Stimulated activated CD8-positive, alpha-beta memory T cell treated with anti-CD3 and anti-CD28 coated beads, Interleukin-15, amount 100 ng/mL, for 24 hours (primary cell): ENCODE measurements around the gene PET100.

Source experiments
- DNase-seq: peaks from one replicate; pipeline ENCODE4 v3.0.0-alpha.2; 2020; ENCODE audit warnings: low read depth

Gene PET100

DNA sequence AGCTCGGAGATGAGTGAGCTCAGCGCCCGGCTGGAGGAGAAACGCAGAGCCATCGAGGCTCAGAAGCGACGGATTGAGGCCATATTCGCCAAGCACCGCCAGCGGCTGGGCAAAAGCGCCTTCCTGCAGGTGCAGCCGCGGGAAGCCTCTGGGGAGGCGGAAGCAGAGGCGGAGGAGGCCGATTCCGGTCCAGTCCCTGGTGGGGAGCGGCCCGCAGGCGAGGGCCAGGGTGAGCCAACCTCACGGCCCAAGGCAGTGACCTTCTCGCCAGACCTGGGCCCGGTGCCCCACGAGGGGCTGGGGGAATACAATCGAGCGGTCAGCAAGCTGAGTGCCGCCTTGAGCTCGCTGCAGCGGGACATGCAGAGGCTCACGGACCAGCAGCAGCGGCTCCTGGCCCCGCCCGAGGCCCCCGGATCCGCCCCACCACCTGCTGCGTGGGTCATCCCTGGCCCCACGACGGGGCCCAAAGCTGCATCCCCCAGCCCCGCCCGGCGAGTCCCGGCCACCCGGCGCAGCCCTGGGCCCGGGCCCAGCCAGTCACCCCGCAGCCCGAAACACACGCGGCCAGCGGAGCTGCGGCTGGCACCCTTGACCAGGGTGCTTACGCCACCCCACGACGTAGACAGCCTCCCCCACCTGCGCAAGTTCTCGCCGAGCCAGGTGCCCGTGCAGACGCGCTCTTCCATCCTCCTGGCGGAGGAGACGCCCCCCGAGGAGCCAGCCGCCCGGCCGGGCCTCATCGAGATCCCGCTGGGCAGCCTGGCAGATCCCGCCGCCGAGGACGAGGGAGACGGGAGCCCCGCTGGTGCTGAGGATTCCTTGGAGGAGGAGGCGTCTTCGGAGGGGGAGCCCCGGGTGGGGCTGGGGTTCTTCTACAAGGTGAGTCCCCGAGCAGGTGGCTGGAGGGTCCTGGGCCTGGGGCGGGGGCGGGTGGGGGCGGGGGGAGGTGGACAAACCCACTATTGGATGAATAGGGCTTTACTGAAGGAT lies 17.0 kb upstream of the PET100 start:
- no peak for DNase-seq

DNA sequence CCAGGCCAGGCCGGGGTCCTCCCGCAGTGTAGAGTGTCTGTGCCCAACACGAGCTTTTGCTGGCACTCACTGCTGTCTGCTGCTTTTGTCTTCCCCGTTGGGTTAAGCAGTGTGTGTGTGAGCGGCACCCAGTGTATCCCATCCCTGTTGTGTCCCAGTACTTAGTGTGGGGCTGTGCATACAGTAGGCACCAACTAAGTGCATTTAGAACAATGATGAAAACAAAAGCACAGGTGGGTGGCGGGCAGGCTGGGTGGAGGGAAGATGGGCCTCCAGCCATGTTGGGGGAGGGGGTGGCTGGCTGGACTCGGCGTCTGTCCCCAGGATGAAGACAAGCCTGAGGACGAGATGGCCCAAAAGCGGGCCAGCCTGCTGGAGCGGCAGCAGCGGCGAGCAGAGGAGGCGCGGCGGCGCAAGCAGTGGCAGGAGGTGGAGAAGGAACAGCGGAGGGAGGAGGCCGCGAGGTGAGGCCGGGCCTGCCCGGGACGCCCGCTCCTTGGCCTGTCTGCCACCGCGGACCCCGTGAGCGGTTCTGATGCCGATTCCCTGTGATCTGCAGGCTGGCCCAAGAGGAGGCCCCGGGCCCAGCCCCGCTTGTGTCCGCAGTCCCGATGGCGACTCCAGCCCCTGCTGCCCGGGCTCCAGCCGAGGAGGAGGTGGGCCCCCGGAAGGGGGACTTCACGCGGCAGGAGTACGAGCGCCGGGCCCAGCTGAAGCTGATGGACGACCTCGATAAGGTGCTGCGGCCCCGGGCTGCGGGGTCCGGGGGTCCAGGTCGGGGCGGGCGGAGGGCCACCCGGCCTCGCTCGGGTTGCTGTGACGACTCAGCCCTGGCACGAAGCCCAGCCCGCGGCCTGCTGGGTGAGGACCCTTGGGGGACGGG lies 14.5 kb upstream of the PET100 start:
- no peak for DNase-seq

DNA sequence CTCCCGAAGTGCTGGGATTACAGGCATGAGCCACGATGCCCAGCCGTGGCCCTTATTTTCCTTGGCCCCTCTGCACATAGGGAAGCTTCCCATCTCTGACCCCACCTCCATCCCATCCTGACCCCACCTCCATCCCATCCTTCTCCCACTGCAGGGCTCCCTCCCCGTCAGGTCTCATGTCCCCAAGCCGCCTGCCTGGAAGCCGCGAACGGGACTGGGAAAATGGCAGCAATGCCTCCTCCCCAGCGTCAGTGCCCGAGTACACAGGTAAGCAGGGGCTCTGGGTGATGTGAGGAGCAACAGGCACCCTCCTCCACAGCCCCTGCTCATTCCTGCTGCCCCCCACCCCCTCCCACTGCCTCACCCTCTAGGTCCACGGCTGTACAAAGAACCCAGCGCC lies 12.4 kb upstream of the PET100 start:
- DNase-seq = no peak

DNA sequence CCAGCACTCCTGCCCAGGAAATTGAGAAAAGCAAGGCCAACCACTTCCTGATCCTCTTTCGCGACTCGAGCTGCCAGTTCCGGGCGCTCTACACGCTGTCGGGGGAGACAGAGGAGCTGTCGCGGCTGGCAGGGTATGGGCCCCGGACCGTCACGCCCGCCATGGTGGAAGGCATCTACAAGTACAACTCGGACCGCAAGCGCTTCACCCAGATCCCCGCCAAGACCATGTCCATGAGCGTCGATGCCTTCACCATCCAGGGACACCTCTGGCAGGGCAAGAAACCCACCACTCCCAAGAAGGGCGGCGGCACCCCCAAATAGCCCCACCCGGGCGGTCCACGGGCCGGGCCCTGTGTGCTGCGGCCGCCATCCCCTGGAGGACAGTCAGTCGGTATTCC lies 11.9 kb upstream of the PET100 start:
- no peak for DNase-seq

DNA sequence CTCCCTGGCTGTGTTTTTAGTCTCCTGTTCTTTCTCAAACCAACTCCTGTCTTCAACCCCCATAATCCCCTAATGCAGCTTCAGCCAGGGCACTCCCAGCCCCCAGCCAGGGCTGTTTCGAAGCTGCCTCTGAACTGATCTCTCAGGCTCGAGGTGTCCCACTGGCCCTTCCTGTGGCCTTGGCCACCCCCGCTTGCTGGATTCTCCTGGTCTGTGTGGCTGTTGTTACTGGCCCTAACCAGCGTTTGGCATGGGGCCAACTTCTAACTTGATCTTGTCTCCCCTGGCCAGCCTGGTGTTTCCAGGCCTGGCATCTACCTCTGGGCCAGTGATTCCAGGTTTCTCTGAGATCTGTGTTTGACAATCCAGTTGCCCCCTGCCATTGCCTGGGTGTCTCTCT lies 11.2 kb upstream of the PET100 start:
- DNase-seq = no peak

DNA sequence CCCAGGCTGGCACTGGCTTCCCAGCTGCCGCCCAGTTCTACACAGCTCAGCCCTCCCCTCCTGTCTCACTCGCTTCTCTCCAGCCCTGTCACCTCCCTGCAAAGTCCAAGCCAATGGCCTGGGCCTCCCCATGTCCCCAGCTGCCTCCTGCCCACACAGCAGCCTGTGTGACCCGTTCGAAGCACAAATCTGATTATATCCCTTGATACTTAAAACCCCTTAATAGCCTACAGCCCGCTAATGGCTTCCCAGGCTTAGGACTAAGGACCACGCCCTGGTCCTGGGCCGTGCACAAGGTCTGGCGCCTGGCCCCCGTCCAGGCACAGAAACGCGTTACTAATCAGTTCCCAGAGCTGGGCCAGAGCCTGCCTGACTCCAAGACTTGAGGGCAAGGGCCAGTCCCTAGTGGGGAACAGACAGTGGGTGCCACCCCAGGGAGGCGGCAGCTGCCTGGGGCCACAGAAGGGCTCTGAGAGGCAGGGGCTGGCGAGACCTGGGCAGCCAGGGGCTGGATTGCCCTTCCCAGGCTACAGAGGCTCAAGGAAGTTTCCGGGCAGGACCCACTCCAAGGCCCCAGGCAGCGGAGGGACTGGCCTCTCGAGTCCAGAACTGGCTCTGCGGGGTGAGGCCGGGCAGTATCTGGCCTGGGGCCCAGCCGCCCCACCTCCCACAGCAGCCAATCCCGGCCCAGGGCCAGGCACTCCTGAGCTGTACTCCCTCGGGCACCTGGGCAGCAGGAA lies 10.7 kb upstream of the PET100 start:
- no peak for DNase-seq

DNA sequence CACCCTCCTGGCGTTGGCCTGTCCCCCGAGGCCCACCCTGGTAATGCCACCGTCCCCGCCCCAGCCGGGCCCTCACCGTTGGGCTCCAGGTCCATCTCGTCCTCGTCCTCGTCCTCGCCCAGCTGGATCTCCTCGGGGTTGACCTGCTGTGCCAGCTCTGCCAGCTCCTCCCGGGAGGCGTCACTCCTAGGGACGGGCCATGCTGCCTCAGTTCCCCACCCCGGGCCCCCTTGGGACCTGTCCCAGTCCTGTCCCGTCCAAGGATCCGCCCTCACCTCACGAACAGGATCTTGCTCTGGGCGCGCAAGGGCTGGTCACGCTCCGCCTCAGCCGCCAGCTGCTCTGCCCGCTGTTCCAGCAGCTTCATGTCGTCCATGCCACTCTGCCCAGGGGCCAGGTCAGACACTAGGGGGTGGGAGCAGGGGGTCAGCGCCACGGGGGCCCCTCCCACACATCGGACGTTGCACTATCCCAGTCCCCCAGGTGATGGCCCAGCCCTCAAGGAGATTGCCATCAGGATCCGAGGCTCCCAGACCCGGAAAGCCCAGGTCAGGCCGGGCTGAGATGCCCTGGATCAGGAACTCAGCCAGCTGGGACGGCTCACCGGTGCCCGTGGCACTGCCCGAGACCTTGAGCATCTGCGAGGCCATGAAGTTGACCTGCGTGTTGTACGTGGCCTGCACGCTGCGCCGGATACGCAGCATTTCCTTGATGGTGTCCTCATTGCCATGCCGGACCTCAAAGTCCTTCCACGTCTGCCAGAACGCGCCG lies 9.7 kb upstream of the PET100 start:
- DNase-seq = no peak

DNA sequence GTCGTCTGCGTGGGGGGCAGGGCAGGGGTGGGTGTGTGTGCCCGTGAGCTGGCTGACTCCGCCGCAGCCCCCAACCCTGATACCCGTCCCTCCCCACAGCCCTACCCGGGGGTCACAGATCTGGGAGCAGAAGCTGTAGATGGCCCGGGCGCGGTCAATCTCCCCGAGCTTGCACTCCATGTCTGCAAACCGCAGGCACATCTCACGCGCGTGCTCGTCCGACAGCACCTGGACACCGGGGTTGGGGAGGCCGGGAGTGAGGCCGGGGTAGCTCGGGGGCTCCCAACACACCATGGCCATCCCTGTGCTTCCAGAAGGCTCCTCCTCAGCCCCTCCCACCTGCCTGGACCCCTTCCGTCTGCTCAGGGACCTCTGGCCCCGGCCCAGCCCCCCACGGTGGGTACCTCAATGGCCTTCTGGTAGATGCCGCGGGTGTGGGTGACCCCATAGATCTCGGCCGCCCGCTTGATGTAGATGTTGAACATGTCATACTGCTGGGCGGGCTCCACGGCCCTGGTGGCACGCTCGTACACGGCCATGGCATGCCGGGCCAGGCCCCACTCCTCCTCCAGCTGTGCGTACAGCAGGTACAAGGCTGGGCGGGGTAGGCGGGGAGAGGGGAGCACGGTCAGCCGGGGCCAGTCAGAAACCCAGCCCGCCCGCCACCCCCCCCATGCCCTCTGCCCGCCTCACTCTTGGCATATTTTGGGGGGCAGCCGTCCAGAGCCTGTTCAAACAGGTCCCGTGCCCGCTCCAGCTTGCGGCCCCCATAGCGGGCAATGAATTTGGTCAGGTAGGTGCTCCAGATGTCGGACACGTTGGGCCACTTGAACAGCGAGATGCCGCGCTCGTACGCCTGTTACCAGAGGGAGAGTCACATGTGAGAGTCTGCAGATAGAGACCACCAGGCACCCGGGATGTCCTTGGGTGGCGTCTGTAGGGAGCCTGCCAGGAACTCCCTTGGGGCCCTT lies 8.9 kb upstream of the PET100 start:
- no peak for DNase-seq

DNA sequence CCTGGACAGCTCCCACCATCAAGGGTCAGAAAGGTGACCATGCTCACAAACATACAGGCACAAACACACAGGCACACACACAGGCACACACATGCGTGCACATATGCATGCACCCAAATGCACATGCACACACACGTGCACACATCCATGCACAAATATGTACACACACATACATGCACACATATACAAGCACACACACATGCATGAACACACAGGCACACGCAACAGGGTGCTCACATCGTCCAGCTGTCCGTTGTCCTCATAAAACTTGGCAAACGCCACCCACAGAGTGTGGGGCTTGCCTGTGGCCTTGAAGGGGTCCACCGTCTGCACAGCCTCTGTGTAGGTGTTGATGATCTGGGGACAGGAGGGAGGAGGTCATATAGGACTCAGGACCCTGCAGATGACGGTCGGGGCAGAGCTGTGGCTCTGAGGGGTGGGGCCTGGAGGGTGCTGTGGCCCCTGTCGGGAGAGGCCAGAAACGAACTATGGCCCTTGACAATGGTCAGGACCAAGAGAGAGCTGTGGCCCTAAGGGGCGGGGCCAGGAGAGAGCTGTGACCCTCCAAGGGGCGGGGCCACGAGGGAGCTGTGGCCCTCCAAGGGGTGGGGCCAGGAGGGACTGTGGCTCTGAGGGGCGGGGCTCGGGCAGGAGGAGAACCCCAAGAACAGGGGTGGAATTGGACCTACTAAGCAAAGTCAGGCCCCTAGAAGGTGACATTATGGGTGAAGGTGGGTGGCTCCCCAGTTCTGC lies 6.5 kb upstream of the PET100 start:
- no peak for DNase-seq

DNA sequence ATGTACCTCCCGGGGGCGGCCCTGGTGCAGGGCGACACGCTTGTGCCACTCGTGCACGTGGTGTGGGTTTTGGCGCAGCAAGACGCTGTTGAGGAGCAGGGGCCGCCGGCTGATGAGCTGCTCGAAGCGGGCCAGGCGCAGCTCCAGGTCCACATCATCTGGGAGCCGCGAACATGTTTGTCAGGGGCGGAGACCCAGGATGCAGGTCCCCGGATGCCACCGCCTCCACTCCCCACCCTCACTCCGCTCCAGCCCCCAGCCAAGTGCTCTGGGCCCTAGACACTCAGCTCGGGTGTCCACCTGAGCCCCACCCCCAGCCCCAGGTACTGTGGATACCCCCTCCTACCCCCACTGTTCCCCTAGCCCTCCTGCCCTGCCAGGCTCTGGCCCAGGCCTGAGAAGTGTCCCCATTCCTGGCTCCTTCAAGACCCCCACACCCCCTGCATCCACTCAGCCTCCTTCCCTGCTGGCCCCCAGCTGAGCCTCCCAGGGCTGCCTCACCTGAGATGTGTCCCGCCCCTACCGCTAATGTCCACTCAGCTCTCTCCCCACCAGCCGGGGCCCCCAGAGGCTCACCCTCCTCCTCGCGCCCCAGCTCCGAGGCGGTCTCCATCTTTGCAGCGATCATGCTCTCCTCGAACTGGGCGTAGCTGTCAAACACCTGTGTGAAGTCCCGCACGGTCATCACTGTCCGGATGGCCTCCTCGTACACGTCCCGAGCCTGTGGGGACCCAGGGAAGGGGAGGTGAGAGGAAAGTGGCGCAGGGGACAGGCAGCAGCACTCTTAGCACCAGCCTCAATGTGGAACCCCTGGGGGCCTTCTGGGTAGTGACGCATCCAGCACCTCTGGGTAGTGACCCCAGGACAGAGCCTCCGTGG lies 5.6 kb upstream of the PET100 start:
- DNase-seq = no peak

DNA sequence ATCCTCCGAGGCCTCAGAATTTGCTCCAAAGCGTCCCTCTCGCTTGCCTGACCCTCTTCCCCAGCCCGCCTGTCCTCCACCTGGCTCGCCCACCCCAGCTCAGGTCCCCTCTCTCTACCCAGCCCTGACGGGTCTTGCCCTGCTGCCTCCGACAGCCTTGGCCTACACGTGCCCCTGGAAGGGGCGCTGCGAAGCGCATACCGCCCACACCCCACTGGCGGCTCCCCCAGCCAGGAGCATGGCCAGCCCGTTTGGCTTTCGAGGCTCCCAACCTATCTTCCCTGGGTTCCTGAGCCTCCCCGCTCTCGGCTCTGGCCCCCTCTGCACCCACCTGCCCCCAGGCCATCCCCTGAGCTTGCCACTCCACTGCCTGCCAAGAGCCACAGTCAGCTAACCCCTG lies 4.8 kb upstream of the PET100 start:
- no peak for DNase-seq

DNA sequence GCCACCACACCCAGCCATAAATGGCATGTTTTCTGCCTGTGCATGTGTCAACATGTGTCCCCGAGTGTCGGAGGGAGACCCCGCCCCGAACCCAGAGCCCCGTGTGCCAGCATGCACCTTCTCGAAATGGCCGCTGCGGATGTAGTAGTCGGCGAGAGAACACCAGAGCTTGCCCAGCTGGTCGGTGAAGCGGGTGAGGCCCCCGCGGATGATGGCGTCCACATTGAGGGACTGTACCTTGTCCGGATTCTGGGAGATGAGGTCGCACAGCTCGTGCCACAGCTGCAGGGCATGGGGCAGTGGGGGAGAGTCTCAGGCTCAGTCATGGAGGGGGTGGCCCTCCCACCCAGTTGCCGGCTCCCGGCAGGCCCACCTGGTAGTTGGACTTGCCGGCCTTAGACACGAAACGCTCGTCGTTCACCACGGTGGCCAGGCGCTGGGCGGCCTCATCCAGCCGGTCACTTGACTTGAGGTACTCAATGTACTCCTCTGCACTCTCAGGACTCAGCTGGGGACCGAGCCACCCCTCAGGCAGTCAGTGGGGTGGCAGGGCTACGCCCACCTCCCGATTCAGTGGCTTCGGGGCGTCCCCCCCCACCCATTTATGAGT lies 3.7 kb upstream of the PET100 start:
- DNase-seq = no peak

DNA sequence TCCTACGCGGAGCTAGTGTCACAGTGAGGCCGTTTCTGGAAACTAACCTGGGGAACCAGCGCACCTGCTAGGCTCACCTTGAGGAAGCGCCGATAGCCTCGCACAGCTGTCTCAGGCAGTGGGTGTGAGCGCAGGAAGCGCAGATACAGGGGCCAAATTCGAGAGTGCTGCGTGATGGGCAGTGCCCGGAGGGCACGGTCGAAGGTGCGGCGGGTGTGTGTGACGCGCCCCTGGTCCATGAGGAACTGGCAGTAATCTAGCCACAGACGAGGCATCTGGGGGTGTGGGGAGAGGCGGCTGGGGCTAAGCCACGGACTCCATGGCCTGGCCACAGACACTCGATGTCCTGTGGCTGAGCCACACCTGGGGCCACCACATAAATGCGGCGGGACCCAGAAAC lies 2.4 kb upstream of the PET100 start:
- no peak for DNase-seq

DNA sequence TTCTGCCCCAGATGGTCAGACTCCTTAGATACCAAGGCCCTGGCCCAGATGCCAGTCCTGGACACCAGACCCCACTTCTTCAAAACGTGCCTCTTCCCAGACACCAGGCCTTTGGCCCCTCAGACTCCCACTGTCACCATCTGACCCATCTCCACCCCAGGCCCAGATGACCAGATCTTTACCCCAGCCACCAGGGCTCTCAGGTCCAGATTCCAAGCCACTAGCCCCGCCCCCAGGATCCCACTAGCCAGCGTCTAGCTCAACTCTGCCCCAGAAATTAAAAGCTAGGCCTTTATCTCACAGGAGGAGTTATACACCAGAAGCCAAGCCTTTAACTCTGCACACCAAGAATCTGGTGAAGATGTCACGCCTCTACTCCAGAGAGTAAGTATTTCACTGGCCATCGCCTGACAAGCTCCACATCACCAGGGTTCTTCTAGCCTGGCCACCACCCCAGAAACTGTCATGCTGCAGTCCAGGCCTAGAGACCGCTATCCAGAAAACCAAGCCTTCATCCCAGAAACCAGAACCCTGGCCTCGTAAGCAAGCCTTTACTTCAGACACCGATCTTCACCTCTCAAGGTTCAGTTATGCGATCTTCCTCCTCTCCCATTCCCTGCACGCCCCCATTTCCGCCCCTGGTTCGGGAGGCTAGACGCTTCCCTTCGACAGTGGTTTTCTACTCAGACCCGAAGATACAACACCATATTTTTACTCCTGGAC lies 843 bp upstream of the PET100 start:
- no peak for DNase-seq

DNA sequence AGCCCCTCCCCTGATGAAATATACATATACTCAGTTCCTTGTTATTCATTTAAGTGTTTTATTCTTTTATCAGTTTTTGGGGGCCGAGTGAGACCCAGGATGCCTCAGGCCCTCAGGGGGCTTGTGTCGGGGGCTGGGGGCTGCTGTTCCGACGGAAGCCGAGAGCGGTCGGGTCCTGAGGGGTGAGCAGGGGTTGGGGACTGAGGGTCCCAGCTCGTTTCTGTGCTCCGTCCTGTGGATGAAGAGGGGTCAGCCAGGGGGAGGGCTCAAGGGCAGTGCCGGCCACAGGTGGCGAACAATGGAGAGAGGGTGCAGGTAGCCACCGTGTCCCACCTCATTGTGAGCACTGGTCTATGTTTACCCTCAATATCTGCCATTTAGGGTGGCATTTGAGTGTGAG lies 2.0 kb downstream of the PET100 start:
- no peak for DNase-seq

DNA sequence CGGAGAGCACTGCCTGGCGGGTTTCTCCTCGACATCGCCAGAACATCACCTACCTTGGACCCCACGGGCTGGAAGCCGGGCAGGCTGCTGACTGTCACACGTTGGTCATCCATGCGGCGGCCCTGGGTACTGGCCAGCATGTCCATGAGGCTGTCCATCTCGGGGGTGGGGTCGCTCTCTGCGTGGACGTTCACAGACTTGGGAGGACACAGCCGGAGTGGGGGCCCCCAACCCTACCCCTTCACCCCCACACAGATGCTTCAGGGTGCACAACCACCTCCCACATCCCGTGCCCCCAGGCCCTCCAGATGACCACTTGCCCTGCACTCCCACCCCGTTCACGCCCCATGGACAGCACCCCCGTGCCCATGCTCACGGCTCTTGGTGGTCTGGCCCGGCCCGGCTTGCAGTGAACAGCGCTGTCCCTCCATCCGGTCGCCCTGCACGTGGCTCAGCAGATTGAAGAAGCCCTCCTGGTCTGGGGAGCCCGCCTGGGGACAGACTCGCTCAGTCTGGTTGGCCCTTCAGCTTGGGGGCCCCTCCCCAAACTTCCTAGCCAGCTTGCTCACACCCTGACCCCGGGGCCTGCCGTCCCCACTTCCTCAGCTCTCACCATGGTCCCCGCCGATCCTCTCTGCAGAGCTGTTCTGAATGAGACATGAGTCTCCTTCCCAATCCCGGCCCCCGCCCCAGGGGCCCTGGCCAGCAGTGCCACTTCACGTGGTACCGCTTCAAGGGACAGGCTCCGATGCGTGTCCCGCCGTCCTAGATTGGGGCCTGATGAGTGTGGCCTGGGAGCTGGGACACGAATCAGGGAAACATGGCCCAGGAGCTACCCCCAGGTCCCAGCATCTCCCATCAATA lies 3.0 kb downstream of the PET100 start:
- DNase-seq = no peak
